IMR-90 (cell line): ENCODE measurements around the gene CD28. TPM values are rescaled to one million over a fixed set of nuclear protein-coding genes. Genes with fewer than 3 reads are reported as not detected.
A peak's percentile ranks its signal among the peaks of the same experiment; 100 is the strongest.

Experiments used
- ATAC-seq: fragments of 200-7000 bp; cut with Tn5 transposase; 2 replicates; pipeline ENCODE4 v1.9.1; 2020; ENCODE audit warnings: low read depth, mild to moderate bottlenecking, moderate library complexity
- BruUV-seq: library from RNA; stranded (reverse); fragments of 400-500 nt; replicated peaks from 2 replicates; lab custom pipeline; 2021; lab: Mats Ljungman, UMichigan
- CTCF ChIA-PET: fragments of 300-600 bp; formaldehyde crosslinking; extraction: SDS; loops from one replicate; lab custom pipeline; 2021; ENCODE audit warnings: antibody characterized with exemption; lab: Yijun Ruan, JAX
- POLR2A ChIA-PET: fragments of 300-600 bp; sonication (Branson Sonifier 250); formaldehyde crosslinking; loops from one replicate; lab custom pipeline; 2022; ENCODE audit warnings: antibody characterized with exemption; ENCODE audit not compliant: unreplicated experiment; lab: Charles Lee
- DNase-seq: peaks from one replicate; pipeline ENCODE4 v3.0.0; 2013
- H2AFZ ChIP-seq: replicated peaks from 2 replicates; pipeline ENCODE3; 2013; ENCODE audit warnings: low read length, mild to moderate bottlenecking; ENCODE audit not compliant: poor library complexity
- H2AK5ac ChIP-seq: 2 replicates; pipeline ENCODE4 v1.6.1; 2013; ENCODE audit warnings: low read depth, low read length, inconsistent platforms
- H2AK9ac ChIP-seq: replicated peaks from 2 replicates; pipeline ENCODE3; 2013; ENCODE audit warnings: mild to moderate bottlenecking, low read depth, low read length, moderate library complexity; ENCODE audit not compliant: poor library complexity
- H2BK120ac ChIP-seq: 2 replicates; pipeline ENCODE4 v1.6.1; 2013; ENCODE audit warnings: low read depth, low read length, inconsistent platforms
- H2BK15ac ChIP-seq: 3 replicates; pipeline ENCODE4 v1.6.1; 2013; ENCODE audit warnings: low read depth, low read length, inconsistent platforms
- H2BK20ac ChIP-seq: 2 replicates; pipeline ENCODE4 v1.6.1; 2013; ENCODE audit warnings: low read depth, mild to moderate bottlenecking, inconsistent platforms, low read length, moderate library complexity
- H2BK5ac ChIP-seq: 2 replicates; pipeline ENCODE4 v1.6.1; 2013; ENCODE audit warnings: mild to moderate bottlenecking, low read depth, low read length, inconsistent platforms; ENCODE audit not compliant: poor library complexity, severe bottlenecking
- H3K14ac ChIP-seq: replicated peaks from 2 replicates; pipeline ENCODE4 v1.6.1; 2013; ENCODE audit warnings: low read depth, low read length, inconsistent platforms
- H3K18ac ChIP-seq: 2 replicates; pipeline ENCODE4 v1.6.1; 2013; ENCODE audit warnings: low read depth, low read length, control low read depth
- H3K23ac ChIP-seq: 2 replicates; pipeline ENCODE4 v1.6.1; 2013; ENCODE audit warnings: low read depth, low read length, inconsistent platforms
- H3K27ac ChIP-seq: 2 replicates; pipeline ENCODE4 v1.5.1; 2013; ENCODE audit warnings: mild to moderate bottlenecking, control low read depth, low read length; ENCODE audit not compliant: insufficient read depth
- H3K27me3 ChIP-seq: 2 replicates; pipeline ENCODE4 v1.6.1; 2013; ENCODE audit warnings: low read length; ENCODE audit not compliant: control insufficient read depth, insufficient read depth
- H3K36me3 ChIP-seq: 2 replicates; pipeline ENCODE4 v1.6.1; 2013; ENCODE audit warnings: low read length, mixed read lengths; ENCODE audit not compliant: control insufficient read depth, insufficient read depth
- H3K4ac ChIP-seq: 2 replicates; pipeline ENCODE4 v1.6.1; 2013; ENCODE audit warnings: low read depth, low read length, inconsistent platforms
- H3K4me1 ChIP-seq: 2 replicates; pipeline ENCODE4 v1.6.1; 2013; ENCODE audit warnings: low read length, mixed read lengths; ENCODE audit not compliant: control insufficient read depth, insufficient read depth
- H3K4me2 ChIP-seq: 2 replicates; pipeline ENCODE4 v1.6.1; 2013; ENCODE audit warnings: low read depth, mild to moderate bottlenecking, control low read depth, low read length, moderate library complexity
- H3K4me3 ChIP-seq: 2 replicates; pipeline ENCODE4 v1.5.1; 2013; ENCODE audit warnings: low read depth, mild to moderate bottlenecking, control low read depth, low read length, moderate library complexity; ENCODE audit not compliant: insufficient read depth
- H3K56ac ChIP-seq: 2 replicates; pipeline ENCODE4 v1.6.1; 2013; ENCODE audit warnings: low read length, inconsistent platforms; ENCODE audit not compliant: insufficient read depth; ENCODE audit errors: extremely low read depth
- H3K79me1 ChIP-seq, 2 experiments: 2 replicates each; pipeline ENCODE4 v1.6.1; 2013; ENCODE audit warnings: low read length in 2 of 2, inconsistent platforms in 1 of 2, low read depth in 1 of 2
- H3K9ac ChIP-seq: 2 replicates; pipeline ENCODE4 v1.6.1; 2013; ENCODE audit warnings: low read depth, low read length, control low read depth
- H3K9me1 ChIP-seq: 2 replicates; pipeline ENCODE4 v1.6.1; 2013; ENCODE audit warnings: low read length, inconsistent platforms; ENCODE audit not compliant: insufficient read depth
- H3K9me3 ChIP-seq: 2 replicates; pipeline ENCODE4 v1.6.1; 2013; ENCODE audit warnings: low read length; ENCODE audit not compliant: control insufficient read depth, insufficient read depth
- H4K20me1 ChIP-seq: 2 replicates; pipeline ENCODE4 v1.6.1; 2013; ENCODE audit warnings: low read length, inconsistent platforms; ENCODE audit not compliant: insufficient read depth
- H4K5ac ChIP-seq: 2 replicates; pipeline ENCODE4 v1.6.1; 2013; ENCODE audit warnings: mild to moderate bottlenecking, low read depth, low read length, control low read depth
- H4K8ac ChIP-seq, 2 experiments: 2 replicates each; pipeline ENCODE4 v1.6.1; 2013; ENCODE audit warnings: low read depth in 2 of 2, low read length in 2 of 2, control low read depth in 1 of 2, inconsistent platforms in 1 of 2
- H4K91ac ChIP-seq: 2 replicates; pipeline ENCODE4 v1.6.1; 2013; ENCODE audit warnings: low read depth, low read length, inconsistent platforms; ENCODE audit not compliant: insufficient read depth
- BHLHE40 ChIP-seq: fragments of 150-350 bp; IDR thresholded peaks from 2 replicates; pipeline ENCODE4 v1.6.1; 2016; ENCODE audit warnings: mild to moderate bottlenecking, low read depth, low read length
- CEBPB ChIP-seq: IDR thresholded peaks from 2 replicates; pipeline ENCODE4 v1.6.1; 2012; ENCODE audit warnings: low read depth, low read length, improper control_type of control experiment
- CHD1 ChIP-seq: IDR thresholded peaks from 2 replicates; pipeline ENCODE4 v1.6.1; 2012; ENCODE audit warnings: low read depth, low read length, improper control_type of control experiment
- CTCF ChIP-seq: conservative IDR thresholded peaks from 2 replicates; pipeline ENCODE4 v1.5.1; 2012; ENCODE audit warnings: mild to moderate bottlenecking, low read depth, low read length, improper control_type of control experiment
- FOS ChIP-seq: fragments of 150-350 bp; IDR thresholded peaks from 2 replicates; pipeline ENCODE4 v1.6.1; 2016; ENCODE audit warnings: low read depth, low read length
- MAFK ChIP-seq: IDR thresholded peaks from 2 replicates; pipeline ENCODE4 v1.6.1; 2012; ENCODE audit warnings: low read depth, low read length, improper control_type of control experiment
- MAZ ChIP-seq: IDR thresholded peaks from 2 replicates; pipeline ENCODE4 v1.6.1; 2012; ENCODE audit warnings: low read depth, mild to moderate bottlenecking, low read length, improper control_type of control experiment, moderate library complexity, borderline replicate concordance
- MXI1 ChIP-seq: IDR thresholded peaks from 2 replicates; pipeline ENCODE4 v1.6.1; 2012; ENCODE audit warnings: low read depth, mild to moderate bottlenecking, low read length, moderate library complexity, borderline replicate concordance
- NFE2L2 ChIP-seq: fragments of 150-350 bp; IDR thresholded peaks from 2 replicates; pipeline ENCODE4 v1.6.1; 2016; ENCODE audit warnings: low read depth, mild to moderate bottlenecking, low read length
- POLR2A ChIP-seq: IDR thresholded peaks from 2 replicates; pipeline ENCODE4 v1.6.1; 2012; ENCODE audit warnings: mild to moderate bottlenecking, low read depth, low read length
- RAD21 ChIP-seq: IDR thresholded peaks from 2 replicates; pipeline ENCODE4 v1.6.1; 2012; ENCODE audit warnings: low read length, improper control_type of control experiment
- RCOR1 ChIP-seq: IDR thresholded peaks from 2 replicates; pipeline ENCODE4 v1.6.1; 2012; ENCODE audit warnings: mild to moderate bottlenecking, low read length, improper control_type of control experiment; ENCODE audit not compliant: insufficient replicate concordance
- RFX5 ChIP-seq: IDR thresholded peaks from 2 replicates; pipeline ENCODE4 v1.8.0; 2012; ENCODE audit warnings: low read depth, mild to moderate bottlenecking, low read length, moderate library complexity
- SMC3 ChIP-seq: fragments of 150-350 bp; IDR thresholded peaks from 2 replicates; pipeline ENCODE4 v1.6.1; 2016; ENCODE audit warnings: low read depth, mild to moderate bottlenecking, antibody characterized with exemption, low read length, moderate library complexity
- WGBS, 2 experiments: methylation state at CpG; one replicate each; pipeline versions ENCODE4 v1.1.5 to v1.1.7; 2013; ENCODE audit warnings: missing lambda C conversion rate in 2 of 2; ENCODE audit not compliant: insufficient read length in 1 of 2; ENCODE audit errors: extremely low coverage in 2 of 2; 5-methylcytosine and 5-hydroxymethylcytosine counted together
- dilution Hi-C: fragments of 300-500 bp; cut with HindIII; formaldehyde crosslinking; loops from one replicate; pipeline ENCODE4 v1.14.3; 2018; ENCODE audit warnings: low sequenced_read_pairs; ENCODE audit not compliant: unreplicated experiment
- in situ Hi-C: fragments of 300-500 bp; cut with MboI; formaldehyde crosslinking; loops from 3 replicates; pipeline ENCODE4 v1.14.3; 2019; ENCODE audit warnings: low sequenced_read_pairs, inconsistent platforms, mixed read lengths
- intact Hi-C: fragments of 100-400 bp; cut with micrococcal nuclease; formaldehyde crosslinking; loops from 2 replicates; pipeline ENCODE4 v1.10.0; 2022
- polyA plus RNA-seq, 3 experiments: library from polyadenylated mRNA; depleted of rRNA; stranded (reverse); fragments of >200 nt; gene quantifications; 2 replicates each; pipeline ENCODE4 v1.2.3, GENCODE V29; 2012; ENCODE audit warnings: low replicate concordance in 1 of 3
- total RNA-seq: library from RNA; depleted of rRNA; stranded (reverse); fragments of >200 nt; gene quantifications from 2 replicates; pipeline ENCODE4 v1.2.3, GENCODE V29; 2012
- TF ChIP-seq, protein P1 (sequence below): fragments of 150-350 bp; IDR thresholded peaks from 2 replicates; pipeline ENCODE4 v1.6.1; 2017; ENCODE audit warnings: mild to moderate bottlenecking, antibody characterized with exemption, low read length, low read depth
- TF ChIP-seq, protein P2 (sequence below): fragments of 150-350 bp; IDR thresholded peaks from 2 replicates; pipeline ENCODE4 v1.6.1; 2016; ENCODE audit warnings: low read depth, mild to moderate bottlenecking, low read length, moderate library complexity, borderline replicate concordance

CD28 gene
- total and polyA plus RNA-seq, 2 of the 4 experiments (the other 2 are of a cell fraction) = not detected

DNA sequence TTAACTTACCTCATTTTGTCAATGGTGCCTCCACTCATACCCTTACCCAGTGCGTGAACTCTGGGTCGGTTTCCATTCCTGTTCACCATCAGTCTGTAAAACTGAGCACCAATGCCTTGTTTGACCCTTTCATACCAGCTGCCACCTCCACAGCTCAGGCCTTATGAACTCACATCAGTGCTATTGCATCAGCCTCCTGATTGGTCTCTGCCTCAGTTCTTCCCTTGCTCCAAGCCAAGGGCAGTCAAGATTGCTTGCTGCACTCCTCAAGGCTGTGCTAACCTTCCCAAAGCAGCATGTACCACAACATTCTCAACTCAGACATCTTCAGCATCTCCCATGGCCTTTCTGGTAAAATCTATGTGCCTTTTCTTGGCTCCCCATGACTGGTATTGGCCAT lies 9.3 kb downstream of the CD28 start:
- no peak overlapping the region for H3K4me3 ChIP-seq
- DNase-seq (no peak), ATAC-seq (no peak)
- no peak overlapping the region for H4K5ac ChIP-seq
- no peak overlapping the region for H3K14ac ChIP-seq
- 88% methylated on average over 2 of the region's 2 CpGs; no CpG with 5 or more reads in 1 of the 2 experiments for WGBS, 2 experiments
- no peak overlapping the region for H2BK120ac ChIP-seq
- H3K9ac ChIP-seq = no peak overlapping the region
- no peak overlapping the region for H2AK5ac ChIP-seq
- peaks cover 4% of the 10 kb centered on the region; the same call in 1 of the 2 replicates for H3K27me3 ChIP-seq
- H3K23ac ChIP-seq = no peak overlapping the region; the same call in 1 of the 2 replicates
- no peaks in the 10 kb centered on the region for H3K36me3 ChIP-seq
- H2BK20ac ChIP-seq = no peak overlapping the region
- H2BK5ac ChIP-seq = no peak overlapping the region
- BruUV-seq = no TSS peak
- TF ChIP-seq RAD21 (no peak), SMC3 (no peak), CHD1 (no peak), CTCF (no peak), RFX5 (no peak), CEBPB (no peak), FOS (no peak), NFE2L2 (no peak), MXI1 (no peak), BHLHE40 (no peak), MAFK (no peak), MAZ (no peak), POLR2A (no peak), RCOR1 (no peak)
- TF ChIP-seq, protein P1, sequence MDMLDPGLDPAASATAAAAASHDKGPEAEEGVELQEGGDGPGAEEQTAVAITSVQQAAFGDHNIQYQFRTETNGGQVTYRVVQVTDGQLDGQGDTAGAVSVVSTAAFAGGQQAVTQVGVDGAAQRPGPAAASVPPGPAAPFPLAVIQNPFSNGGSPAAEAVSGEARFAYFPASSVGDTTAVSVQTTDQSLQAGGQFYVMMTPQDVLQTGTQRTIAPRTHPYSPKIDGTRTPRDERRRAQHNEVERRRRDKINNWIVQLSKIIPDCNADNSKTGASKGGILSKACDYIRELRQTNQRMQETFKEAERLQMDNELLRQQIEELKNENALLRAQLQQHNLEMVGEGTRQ = no peak
- TF ChIP-seq, protein P2, sequence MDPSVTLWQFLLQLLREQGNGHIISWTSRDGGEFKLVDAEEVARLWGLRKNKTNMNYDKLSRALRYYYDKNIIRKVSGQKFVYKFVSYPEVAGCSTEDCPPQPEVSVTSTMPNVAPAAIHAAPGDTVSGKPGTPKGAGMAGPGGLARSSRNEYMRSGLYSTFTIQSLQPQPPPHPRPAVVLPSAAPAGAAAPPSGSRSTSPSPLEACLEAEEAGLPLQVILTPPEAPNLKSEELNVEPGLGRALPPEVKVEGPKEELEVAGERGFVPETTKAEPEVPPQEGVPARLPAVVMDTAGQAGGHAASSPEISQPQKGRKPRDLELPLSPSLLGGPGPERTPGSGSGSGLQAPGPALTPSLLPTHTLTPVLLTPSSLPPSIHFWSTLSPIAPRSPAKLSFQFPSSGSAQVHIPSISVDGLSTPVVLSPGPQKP = no peak
- H4K91ac ChIP-seq = no peak overlapping the region
- H3K9me3 ChIP-seq = no peaks in the 10 kb centered on the region
- H2BK15ac ChIP-seq = no peak overlapping the region
- no peak overlapping the region for H3K4me2 ChIP-seq
- peak overlapping the region; percentile 5 for H2AFZ ChIP-seq
- H3K4ac ChIP-seq = no peak overlapping the region
- H3K9me1 ChIP-seq = no peaks in the 10 kb centered on the region
- H3K56ac ChIP-seq = no peak overlapping the region
- CTCF ChIA-PET = no interaction called here
- in situ Hi-C loops = no loop called here
- no peak overlapping the region for H3K27ac ChIP-seq
- intact Hi-C loops = no loop called here
- H3K79me1 ChIP-seq = no peaks in the 10 kb centered on the region
- H3K4me1 ChIP-seq = no peaks in the 10 kb centered on the region
- H4K8ac ChIP-seq = no peak overlapping the region
- no peak overlapping the region for H2AK9ac ChIP-seq
- no peak overlapping the region for H3K18ac ChIP-seq
- H4K20me1 ChIP-seq = no peaks in the 10 kb centered on the region
- POLR2A ChIA-PET = no interaction called here
- dilution Hi-C loops = no loop called here
